DND-41 (cell line): ENCODE measurements around the gene EXOSC3.

Experiments used
- ATAC-seq: fragments of 200-7000 bp; cut with Tn5 transposase; 3 replicates; pipeline ENCODE4 v1.9.1; 2021; ENCODE audit warnings: low read depth; ENCODE audit not compliant: insufficient read depth
- DNase-seq: peaks from one replicate; pipeline ENCODE4 v3.0.0-alpha.2; 2020
- H2AFZ ChIP-seq: 2 replicates; pipeline ENCODE4 v1.6.0; 2012; ENCODE audit warnings: low read depth, low read length
- H3K27ac ChIP-seq: 2 replicates; pipeline ENCODE4 v1.5.1; 2012; ENCODE audit warnings: low read length, inconsistent platforms
- H3K27me3 ChIP-seq: fragments of 200-600 bp; sonication (generic); 2 replicates; pipeline ENCODE4 v1.6.0; 2012; ENCODE audit warnings: low read length, mild to moderate bottlenecking, inconsistent platforms; ENCODE audit not compliant: insufficient read depth, poor library complexity
- H3K36me3 ChIP-seq: 2 replicates; pipeline ENCODE4 v1.5.1; 2012; ENCODE audit warnings: low read length, inconsistent platforms; ENCODE audit not compliant: insufficient read depth
- H3K4me1 ChIP-seq: 2 replicates; pipeline ENCODE4 v1.5.1; 2012; ENCODE audit warnings: mild to moderate bottlenecking, low read length; ENCODE audit not compliant: insufficient read depth
- H3K4me2 ChIP-seq: 2 replicates; pipeline ENCODE4 v1.6.0; 2012; ENCODE audit warnings: mild to moderate bottlenecking, moderate library complexity, low read length, inconsistent platforms; ENCODE audit not compliant: insufficient read depth
- H3K4me3 ChIP-seq, 2 experiments: fragments of 200-600 bp in 1 of 2; shearing (Covaris generic) in 1 of 2; 2 replicates each; pipeline ENCODE4 v1.5.1; 2012 to 2016; ENCODE audit warnings: inconsistent platforms in 2 of 2, low read length in 2 of 2, mild to moderate bottlenecking in 2 of 2, low read depth in 1 of 2, moderate library complexity in 1 of 2
- H3K79me2 ChIP-seq: 2 replicates; pipeline ENCODE4 v1.6.0; 2012; ENCODE audit warnings: low read length, inconsistent platforms; ENCODE audit not compliant: insufficient read depth
- H3K9ac ChIP-seq: 2 replicates; pipeline ENCODE4 v1.6.0; 2012; ENCODE audit warnings: low read depth, mild to moderate bottlenecking, inconsistent platforms, low read length, moderate library complexity
- H3K9me3 ChIP-seq: 2 replicates; pipeline ENCODE4 v1.5.1; 2012; ENCODE audit warnings: low read length, moderate library complexity, mild to moderate bottlenecking, inconsistent platforms; ENCODE audit not compliant: insufficient read depth, severe bottlenecking
- H4K20me1 ChIP-seq: 2 replicates; pipeline ENCODE4 v1.6.0; 2012; ENCODE audit warnings: low read length; ENCODE audit not compliant: insufficient read depth
- CTCF ChIP-seq: IDR thresholded peaks from 2 replicates; pipeline ENCODE4 v1.5.1; 2012; ENCODE audit warnings: borderline replicate concordance, low read length, moderate library complexity, mild to moderate bottlenecking; ENCODE audit not compliant: poor library complexity, severe bottlenecking; ENCODE audit errors: extremely low read depth
- EZH2 ChIP-seq: IDR thresholded peaks from 3 replicates; pipeline ENCODE4 v1.6.1; 2012; ENCODE audit warnings: borderline replicate concordance, low read depth, mild to moderate bottlenecking, moderate library complexity, low read length, inconsistent platforms; ENCODE audit not compliant: severe bottlenecking

EXOSC3 gene

GRCh38 chr9:37745970-37746369 lies 38.9 kb downstream of the EXOSC3 start:
- Histone ChIP-seq H3K9ac (no peak overlapping the region), H3K4me1 (peaks cover 7% of the 10 kb centered on the region; the same call in 1 of the 2 replicates), H3K27me3 (no peaks in the 10 kb centered on the region), H3K4me2 (no peak overlapping the region), H4K20me1 (no peaks in the 10 kb centered on the region), H3K27ac (no peak overlapping the region), H3K9me3 (no peaks in the 10 kb centered on the region), H3K79me2 (no peaks in the 10 kb centered on the region), H2AFZ (no peak overlapping the region), H3K36me3 (no peaks in the 10 kb centered on the region), H3K4me3 (no peak overlapping the region)
- ATAC-seq = peak; percentile 51
- no peak for TF ChIP-seq EZH2
- TF ChIP-seq CTCF = no peak
- peak; percentile 47 for DNase-seq

- Histone ChIP-seq H3K27ac (no peak overlapping the region), H3K4me3 (no peak overlapping the region), H3K4me2 (no peak overlapping the region), H3K9ac (no peak overlapping the region), H2AFZ (no peak overlapping the region), H3K36me3 (no peaks in the 10 kb centered on the region), H3K4me1 (no peaks in the 10 kb centered on the region), H3K9me3 (no peaks in the 10 kb centered on the region), H3K27me3 (no peaks in the 10 kb centered on the region), H3K79me2 (no peaks in the 10 kb centered on the region), H4K20me1 (no peaks in the 10 kb centered on the region)
- no peak for ATAC-seq
- TF ChIP-seq CTCF = no peak
- no peak for TF ChIP-seq EZH2
- DNase-seq = no peak
These were observed 44.1 kb downstream of the EXOSC3 start for GRCh38 chr9:37740631-37741328.

- no peaks in the 10 kb centered on the region for H3K4me1 ChIP-seq
- TF ChIP-seq EZH2 (no peak), CTCF (no peak)
- no peaks in the 10 kb centered on the region for H4K20me1 ChIP-seq
- no peak overlapping the region for H3K27ac ChIP-seq
- no peaks in the 10 kb centered on the region for H3K79me2 ChIP-seq
- DNase-seq (no peak), ATAC-seq (no peak)
- H2AFZ ChIP-seq = no peak overlapping the region
- no peaks in the 10 kb centered on the region for H3K36me3 ChIP-seq
- no peak overlapping the region for H3K4me2 ChIP-seq
- no peak overlapping the region for H3K9ac ChIP-seq
- H3K9me3 ChIP-seq = no peaks in the 10 kb centered on the region
- no peak overlapping the region for H3K4me3 ChIP-seq
- no peaks in the 10 kb centered on the region for H3K27me3 ChIP-seq
These were observed 44.7 kb downstream of the EXOSC3 start for GRCh38 chr9:37740128-37740527.
